ENCODE data around the gene B9D1.

B9D1 gene

GRCh38 chr17:19391432-19391831 is 28.9 kb upstream of the B9D1 start:
- in situ Hi-C loops (cut with MboI; ENCODE audit: low pct_unique_long_range_greater_than_20kb, low sequenced_read_pairs, unreplicated experiment): no loop called here
- no peak for TF ChIP-seq CTCF (IDR thresholded peaks at IDR 0.05; ENCODE audit: extremely low read depth, insufficient read depth, missing control alignments)
- DNase-seq (ENCODE audit: low spot score): no peak

GRCh38 chr17:19390951-19391350 is 28.4 kb upstream of the B9D1 start:
- DNase-seq (ENCODE audit: low spot score): no peak
- in situ Hi-C loops (cut with MboI; ENCODE audit: low pct_unique_long_range_greater_than_20kb, low sequenced_read_pairs, unreplicated experiment): no loop called here
- no peak for TF ChIP-seq CTCF (IDR thresholded peaks at IDR 0.05; ENCODE audit: extremely low read depth, insufficient read depth, missing control alignments)

GRCh38 chr17:19388791-19389785 is 26.6 kb upstream of the B9D1 start:
- TF ChIP-seq CTCF (IDR thresholded peaks at IDR 0.05; ENCODE audit: extremely low read depth, insufficient read depth, missing control alignments): no peak
- no peak for DNase-seq (ENCODE audit: low spot score)
- in situ Hi-C loops (cut with MboI; ENCODE audit: low pct_unique_long_range_greater_than_20kb, low sequenced_read_pairs, unreplicated experiment): no loop called here

GRCh38 chr17:19387921-19388521 is 25.5 kb upstream of the B9D1 start:
- no peak for TF ChIP-seq CTCF (IDR thresholded peaks at IDR 0.05; ENCODE audit: extremely low read depth, insufficient read depth, missing control alignments)
- in situ Hi-C loops (cut with MboI; ENCODE audit: low pct_unique_long_range_greater_than_20kb, low sequenced_read_pairs, unreplicated experiment): no loop called here
- no peak for DNase-seq (ENCODE audit: low spot score)

GRCh38 chr17:19386974-19387920 is 24.7 kb upstream of the B9D1 start, which contains the start of gene MFAP4:
TSS of gene MFAP4 (minus strand) at chr17:19387190. CDS start at chr17:19387155, 35 bp downstream.
- no peak for DNase-seq (ENCODE audit: low spot score)
- in situ Hi-C loops (cut with MboI; ENCODE audit: low pct_unique_long_range_greater_than_20kb, low sequenced_read_pairs, unreplicated experiment): no loop called here
- no peak for TF ChIP-seq CTCF (IDR thresholded peaks at IDR 0.05; ENCODE audit: extremely low read depth, insufficient read depth, missing control alignments)
